SK-N-MC (cell line): ENCODE results near the gene RASSF9.

Source experiments
- DNase-seq: peaks from one replicate; pipeline ENCODE4 v3.0.0-alpha.2; 2011; ENCODE audit warnings: low read depth, low spot score
- H3K27ac ChIP-seq: fragments of 200-600 bp; sonication (generic); 2 replicates; pipeline ENCODE4 v1.5.1; 2016; ENCODE audit warnings: mixed run types
- H3K36me3 ChIP-seq: fragments of 200-600 bp; sonication (generic); 2 replicates; pipeline ENCODE4 v1.6.1; 2017; ENCODE audit warnings: antibody characterized with exemption, low read length, mixed read lengths; ENCODE audit not compliant: insufficient read depth
- H3K4me3 ChIP-seq: fragments of 200-600 bp; sonication (generic); 2 replicates; pipeline ENCODE4 v1.5.1; 2016
- H3K9ac ChIP-seq: fragments of 200-600 bp; sonication (generic); 2 replicates; pipeline ENCODE4 v1.8.0; 2017; ENCODE audit warnings: mixed run types, mixed read lengths; ENCODE audit not compliant: insufficient read length
- H3K9me3 ChIP-seq: fragments of 200-600 bp; sonication (generic); 2 replicates; pipeline ENCODE4 v1.6.1; 2017; ENCODE audit warnings: low read depth, mild to moderate bottlenecking, antibody characterized with exemption, low read length, moderate library complexity, mixed read lengths
- EZH2 ChIP-seq: fragments of 200-600 bp; sonication (generic); IDR thresholded peaks from one replicate; pipeline ENCODE4 v1.6.1; 2017; ENCODE audit warnings: antibody characterized with exemption
- FOXP2 ChIP-seq: optimal IDR thresholded peaks from 2 replicates; pipeline ENCODE3; 2011; ENCODE audit warnings: mild to moderate bottlenecking, moderate library complexity; ENCODE audit not compliant: insufficient read depth; ENCODE audit errors: extremely low read length, control extremely low read depth
- POLR2AphosphoS5 ChIP-seq: IDR thresholded peaks from 2 replicates; pipeline ENCODE4 v1.6.1; 2012; ENCODE audit warnings: mild to moderate bottlenecking, low read depth, low read length, borderline replicate concordance

RASSF9 gene

DNA sequence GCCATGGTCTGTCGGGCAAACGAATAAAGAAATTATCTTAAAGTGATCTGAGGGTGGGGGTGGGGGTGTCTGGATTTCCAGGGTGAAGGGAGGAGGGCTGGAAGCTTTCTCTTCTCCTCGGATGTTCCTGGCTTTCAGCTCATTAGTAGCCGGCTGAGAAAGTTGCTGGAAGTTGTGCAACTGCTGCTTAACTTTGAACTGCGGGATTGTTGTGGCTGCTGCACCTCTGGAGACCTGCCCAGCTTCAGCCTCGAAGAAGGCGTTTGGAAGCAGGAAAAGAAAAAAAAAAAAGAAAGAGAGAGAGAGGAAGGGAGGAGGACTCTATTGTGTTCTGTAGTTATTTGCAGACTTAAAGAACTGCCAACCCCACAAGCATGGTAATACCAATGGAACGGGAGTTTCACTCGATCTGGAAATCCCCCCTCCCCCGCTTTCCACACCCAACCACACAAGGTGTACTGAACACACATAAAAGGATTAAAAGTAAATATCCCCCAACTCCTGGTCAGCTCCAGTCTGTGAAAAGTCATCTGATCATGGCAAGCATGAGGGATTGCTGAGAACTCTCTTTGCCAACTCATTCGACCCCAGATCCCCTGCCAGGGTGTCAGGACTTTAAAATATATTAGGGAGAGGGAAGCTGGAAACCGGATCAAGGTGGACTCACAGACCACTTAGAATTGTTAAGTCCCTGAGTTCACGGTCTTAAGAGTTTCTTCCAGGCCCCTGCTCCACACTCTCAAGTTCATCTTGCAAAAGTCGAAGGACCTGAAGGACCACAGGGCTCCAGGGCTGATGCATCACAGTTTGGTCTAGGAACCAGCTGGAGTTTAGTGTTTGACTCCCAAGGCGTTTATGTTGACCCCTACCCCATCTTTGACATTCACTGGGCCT, at the start of gene RASSF9:
RASSF9 (minus strand) TSS at position 213 of the 894 bp plus-strand sequence; CDS start at position 5, 208 bp downstream.
- TF ChIP-seq POLR2AphosphoS5 (no peak), EZH2 (no peak), FOXP2 (no peak)
- no peak within 1 kb of the TSS for H3K27ac ChIP-seq
- no peak within 1 kb of the TSS for H3K9ac ChIP-seq
- H3K36me3 ChIP-seq: no peaks in the 10 kb centered on the region
- DNase-seq: no peak
- peak within 1 kb of the TSS; percentile 25; the same call in 1 of the 2 replicates for H3K4me3 ChIP-seq
- H3K9me3 ChIP-seq: no peaks in the 10 kb centered on the region

GRCh38 chr12:85883763-85884162, 47.6 kb upstream of the RASSF9 start:
- no peak for DNase-seq
- no peak overlapping the region for H3K4me3 ChIP-seq
- no peak for TF ChIP-seq POLR2AphosphoS5

GRCh38 chr12:85877459-85877858, 41.2 kb upstream of the RASSF9 start:
- no peaks in the 10 kb centered on the region for H3K36me3 ChIP-seq
- H3K9ac ChIP-seq: no peak overlapping the region
- H3K27ac ChIP-seq: no peak overlapping the region
- no peak overlapping the region for H3K4me3 ChIP-seq
- DNase-seq: no peak
- H3K9me3 ChIP-seq: no peaks in the 10 kb centered on the region
- TF ChIP-seq EZH2 (no peak), POLR2AphosphoS5 (no peak), FOXP2 (no peak)

More at GRCh38 chr12:85883763-85884162, 47.6 kb upstream of the RASSF9 start:
- H3K9me3 ChIP-seq: no peaks in the 10 kb centered on the region
- H3K27ac ChIP-seq: no peak overlapping the region
- no peak overlapping the region for H3K9ac ChIP-seq
- no peaks in the 10 kb centered on the region for H3K36me3 ChIP-seq

DNA sequence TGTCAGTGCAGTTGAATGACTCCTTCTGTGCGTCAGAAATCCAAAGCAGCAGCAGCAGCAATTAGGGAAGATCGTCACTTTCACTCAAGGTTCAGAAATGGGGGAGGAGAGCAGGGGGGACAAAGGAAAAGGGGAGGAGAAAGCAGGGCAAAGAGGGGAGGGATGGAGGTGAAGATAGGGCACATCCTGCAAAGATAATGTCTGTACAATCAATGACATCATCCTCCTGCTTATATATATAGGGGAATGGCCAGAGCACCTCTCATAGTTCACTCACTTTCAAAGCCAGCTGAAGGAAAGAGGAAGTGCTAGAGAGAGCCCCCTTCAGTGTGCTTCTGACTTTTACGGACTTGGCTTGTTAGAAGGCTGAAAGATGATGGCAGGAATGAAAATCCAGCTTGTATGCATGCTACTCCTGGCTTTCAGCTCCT, 37.8 kb upstream of the RASSF9 start, which contains the start of gene NTS:
NTS (plus strand) TSS at position 265 of the 431 bp plus-strand sequence; CDS start at position 374, 109 bp downstream.
- DNase-seq: no peak
- TF ChIP-seq FOXP2 (no peak), POLR2AphosphoS5 (no peak), EZH2 (no peak)
- Histone ChIP-seq H3K36me3 (no peaks in the 10 kb centered on the region), H3K27ac (peak within 1 kb of the TSS; percentile 60), H3K9ac (peak within 1 kb of the TSS; percentile 34), H3K9me3 (no peaks in the 10 kb centered on the region), H3K4me3 (peak within 1 kb of the TSS; percentile 56)

DNA sequence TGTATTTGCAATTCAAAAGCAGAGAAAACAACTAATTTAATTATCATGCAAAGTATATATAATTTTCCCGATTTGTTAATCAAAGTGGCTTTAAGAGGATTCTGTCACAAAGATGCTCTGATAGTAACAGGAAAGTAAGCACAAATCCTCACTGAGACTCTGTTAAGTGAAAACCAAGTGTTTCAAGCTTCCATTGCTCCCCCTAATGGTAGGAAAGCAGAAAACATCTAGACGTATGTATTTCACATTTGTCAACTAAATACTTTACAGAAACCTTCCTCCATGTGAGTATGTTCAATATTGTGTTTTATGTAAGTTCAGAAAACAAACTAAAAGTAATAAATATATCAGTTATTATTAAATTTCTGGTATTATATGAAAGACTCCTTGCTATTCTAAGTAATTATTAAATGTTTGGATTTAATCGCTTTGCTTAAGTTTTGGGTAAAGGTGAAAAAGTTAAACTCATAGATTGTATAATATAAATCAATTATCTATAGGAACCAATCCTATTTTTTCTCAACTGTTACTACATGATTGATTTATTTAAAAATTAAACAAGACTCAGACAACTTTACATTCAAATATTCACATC, 36.4 kb upstream of the RASSF9 start:
- no peak overlapping the region for H3K4me3 ChIP-seq
- no peaks in the 10 kb centered on the region for H3K36me3 ChIP-seq
- peak overlapping the region; percentile 34 for H3K9ac ChIP-seq
- TF ChIP-seq POLR2AphosphoS5 (no peak), EZH2 (no peak), FOXP2 (no peak)
- H3K9me3 ChIP-seq: no peaks in the 10 kb centered on the region
- H3K27ac ChIP-seq: peak overlapping the region; percentile 60
- peak; percentile 72 for DNase-seq

DNA sequence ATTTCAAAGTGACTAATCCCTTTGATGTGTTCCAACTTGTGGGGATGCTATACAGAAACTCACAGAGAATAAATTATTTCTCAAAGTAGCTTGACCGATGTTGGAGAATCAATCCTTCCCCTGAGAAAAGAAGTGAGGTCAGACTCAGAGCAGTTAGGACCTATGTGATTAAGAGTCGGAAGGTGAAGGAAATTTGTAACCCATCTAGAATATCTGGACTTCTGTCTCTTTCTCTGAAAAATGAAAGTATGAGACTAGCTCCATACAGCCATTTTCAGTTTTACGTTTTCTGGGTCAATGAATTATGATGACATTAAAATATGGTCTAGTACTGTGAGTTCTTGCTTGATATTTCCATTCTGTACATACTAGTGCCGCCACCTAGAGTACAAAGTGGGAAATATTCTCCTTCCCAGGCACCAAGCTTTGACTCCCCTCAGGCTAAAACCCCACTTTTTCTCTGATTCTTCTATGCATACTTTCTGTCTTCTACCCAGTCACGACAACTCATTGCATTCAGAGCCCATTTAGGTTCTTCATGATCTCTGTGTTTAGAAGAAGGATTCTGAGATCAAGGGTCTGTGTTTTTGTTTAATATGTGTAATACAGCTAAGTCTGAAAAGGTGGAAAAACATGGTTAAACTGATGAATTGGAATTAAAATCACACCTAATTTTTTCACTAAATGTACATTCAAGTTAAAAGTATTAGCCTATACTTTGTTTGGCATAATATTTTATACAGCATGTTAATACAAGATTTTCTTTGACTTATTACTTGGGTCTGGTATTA, 31.0 kb upstream of the RASSF9 start:
- H3K4me3 ChIP-seq: no peak overlapping the region
- peak overlapping the region; percentile 42 for H3K9ac ChIP-seq
- peak; percentile 73 for DNase-seq
- no peaks in the 10 kb centered on the region for H3K9me3 ChIP-seq
- peak overlapping the region; percentile 33; the same call in 1 of the 2 replicates for H3K27ac ChIP-seq
- TF ChIP-seq POLR2AphosphoS5 (no peak), FOXP2 (peak; percentile 32)
- H3K36me3 ChIP-seq: no peaks in the 10 kb centered on the region

- no peaks in the 10 kb centered on the region for H3K9me3 ChIP-seq
- DNase-seq: no peak
- H3K9ac ChIP-seq: no peak overlapping the region
- H3K4me3 ChIP-seq: no peak overlapping the region
- TF ChIP-seq FOXP2: no peak
- TF ChIP-seq EZH2: no peak
- no peak for TF ChIP-seq POLR2AphosphoS5
- no peak overlapping the region for H3K27ac ChIP-seq
- H3K36me3 ChIP-seq: no peaks in the 10 kb centered on the region
Measured at GRCh38 chr12:85865890-85866289, 29.7 kb upstream of the RASSF9 start.

DNA sequence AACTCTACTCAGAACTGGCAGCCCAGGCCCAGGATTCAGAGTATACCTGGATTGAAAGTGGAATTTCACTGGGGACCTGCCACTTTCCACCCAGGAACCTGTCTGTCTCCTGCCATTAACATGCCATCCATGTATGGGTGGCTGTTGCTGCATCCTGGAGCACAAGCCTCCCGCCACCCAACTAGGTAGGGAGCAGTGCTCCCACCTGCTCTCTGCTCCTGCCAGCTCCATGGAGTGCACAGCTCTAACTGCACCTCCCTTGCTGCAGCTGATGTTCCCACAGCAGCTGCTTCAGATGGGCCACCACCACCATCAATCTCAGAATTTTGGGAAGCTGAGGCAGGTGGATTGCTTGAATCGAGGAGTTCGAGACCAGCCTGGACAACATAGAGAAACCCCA, 20.8 kb upstream of the RASSF9 start:
- Histone ChIP-seq H3K9ac (no peak overlapping the region), H3K9me3 (no peaks in the 10 kb centered on the region), H3K36me3 (no peaks in the 10 kb centered on the region), H3K4me3 (no peak overlapping the region), H3K27ac (no peak overlapping the region)
- DNase-seq: no peak
- TF ChIP-seq FOXP2 (no peak), EZH2 (no peak), POLR2AphosphoS5 (no peak)
